Astrocyte (in vitro differentiated cells and primary cell): ENCODE measurements around the gene B4GALNT3. TPM values are rescaled to one million over a fixed set of nuclear protein-coding genes. Genes with fewer than 3 reads are reported as not detected.

Experiments used
- DNase-seq: peaks from one replicate; pipeline ENCODE4 v3.0.0-alpha.2; 2010; ENCODE audit warnings: low read depth
- FAIRE-seq: peaks from 2 replicates; lab custom pipeline; 2011; peaks lifted over from hg19 to GRCh38; lab: Jason Lieb, UNC
- H2AFZ ChIP-seq: 2 replicates; pipeline ENCODE4 v1.6.0; 2012; ENCODE audit warnings: low read depth, low read length, inconsistent platforms
- H3K27ac ChIP-seq: 2 replicates; pipeline ENCODE4 v1.5.1; 2011; ENCODE audit warnings: low read depth, low read length, inconsistent platforms
- H3K27me3 ChIP-seq: 2 replicates; pipeline ENCODE4 v1.6.0; 2011; ENCODE audit warnings: low read length, inconsistent platforms; ENCODE audit not compliant: insufficient read depth
- H3K36me3 ChIP-seq: 2 replicates; pipeline ENCODE4 v1.5.1; 2011; ENCODE audit warnings: low read length, inconsistent platforms; ENCODE audit not compliant: insufficient read depth
- H3K4me1 ChIP-seq: 2 replicates; pipeline ENCODE4 v1.5.1; 2011; ENCODE audit warnings: low read length, inconsistent platforms; ENCODE audit not compliant: insufficient read depth
- H3K4me2 ChIP-seq: 2 replicates; pipeline ENCODE4 v1.6.0; 2012; ENCODE audit warnings: low read length, inconsistent platforms
- H3K4me3 ChIP-seq: 2 replicates; pipeline ENCODE4 v1.5.1; 2011; ENCODE audit warnings: low read depth, mild to moderate bottlenecking, low read length, inconsistent platforms; ENCODE audit not compliant: insufficient read depth
- H3K79me2 ChIP-seq: 2 replicates; pipeline ENCODE4 v1.6.0; 2012; ENCODE audit warnings: mild to moderate bottlenecking, low read length, inconsistent platforms; ENCODE audit not compliant: insufficient read depth
- H3K9ac ChIP-seq: 2 replicates; pipeline ENCODE4 v1.6.0; 2012; ENCODE audit warnings: mild to moderate bottlenecking, low read length, inconsistent platforms
- H3K9me3 ChIP-seq: 2 replicates; pipeline ENCODE4 v1.5.1; 2012; ENCODE audit warnings: low read depth, mild to moderate bottlenecking, low read length, inconsistent platforms; ENCODE audit not compliant: insufficient read depth
- H4K20me1 ChIP-seq: 2 replicates; pipeline ENCODE4 v1.6.0; 2012; ENCODE audit warnings: low read length, inconsistent platforms; ENCODE audit not compliant: insufficient read depth
- H3K27ac Mint-ChIP-seq: one replicate; pipeline ENCODE4 v1.8.0; 2021; ENCODE audit warnings: mild to moderate bottlenecking, mixed read lengths; ENCODE audit not compliant: unreplicated experiment
- H3K27me3 Mint-ChIP-seq: one replicate; pipeline ENCODE4 v1.8.0; 2021; ENCODE audit warnings: low read depth, mixed read lengths; ENCODE audit not compliant: unreplicated experiment
- H3K36me3 Mint-ChIP-seq: one replicate; pipeline ENCODE4 v1.8.0; 2021; ENCODE audit warnings: low read depth, mixed read lengths; ENCODE audit not compliant: unreplicated experiment
- H3K4me1 Mint-ChIP-seq: one replicate; pipeline ENCODE4 v1.8.0; 2021; ENCODE audit warnings: low read depth, mixed read lengths; ENCODE audit not compliant: unreplicated experiment
- H3K4me3 Mint-ChIP-seq: one replicate; pipeline ENCODE4 v1.8.0; 2021; ENCODE audit warnings: mild to moderate bottlenecking, moderate library complexity, mixed read lengths; ENCODE audit not compliant: unreplicated experiment
- H3K9me3 Mint-ChIP-seq: one replicate; pipeline ENCODE4 v1.8.0; 2021; ENCODE audit warnings: mild to moderate bottlenecking, mixed read lengths; ENCODE audit not compliant: unreplicated experiment
- EZH2 ChIP-seq: IDR thresholded peaks from 2 replicates; pipeline ENCODE4 v1.6.1; 2012; ENCODE audit warnings: mild to moderate bottlenecking, low read length, inconsistent platforms; ENCODE audit not compliant: insufficient read depth
- total RNA-seq: library from RNA; stranded (reverse); gene quantifications from 2 replicates; pipeline ENCODE4 v1.2.1, GENCODE V29; 2021
- TF ChIP-seq, protein P1 (sequence below): IDR thresholded peaks from 2 replicates; pipeline ENCODE4 v1.5.1; 2011; ENCODE audit warnings: low read depth, mild to moderate bottlenecking, inconsistent platforms, low read length, moderate library complexity; ENCODE audit not compliant: insufficient read depth

B4GALNT3 gene
- total RNA-seq, 1 donor from 2014 or later, result 3.6 TPM

DNA sequence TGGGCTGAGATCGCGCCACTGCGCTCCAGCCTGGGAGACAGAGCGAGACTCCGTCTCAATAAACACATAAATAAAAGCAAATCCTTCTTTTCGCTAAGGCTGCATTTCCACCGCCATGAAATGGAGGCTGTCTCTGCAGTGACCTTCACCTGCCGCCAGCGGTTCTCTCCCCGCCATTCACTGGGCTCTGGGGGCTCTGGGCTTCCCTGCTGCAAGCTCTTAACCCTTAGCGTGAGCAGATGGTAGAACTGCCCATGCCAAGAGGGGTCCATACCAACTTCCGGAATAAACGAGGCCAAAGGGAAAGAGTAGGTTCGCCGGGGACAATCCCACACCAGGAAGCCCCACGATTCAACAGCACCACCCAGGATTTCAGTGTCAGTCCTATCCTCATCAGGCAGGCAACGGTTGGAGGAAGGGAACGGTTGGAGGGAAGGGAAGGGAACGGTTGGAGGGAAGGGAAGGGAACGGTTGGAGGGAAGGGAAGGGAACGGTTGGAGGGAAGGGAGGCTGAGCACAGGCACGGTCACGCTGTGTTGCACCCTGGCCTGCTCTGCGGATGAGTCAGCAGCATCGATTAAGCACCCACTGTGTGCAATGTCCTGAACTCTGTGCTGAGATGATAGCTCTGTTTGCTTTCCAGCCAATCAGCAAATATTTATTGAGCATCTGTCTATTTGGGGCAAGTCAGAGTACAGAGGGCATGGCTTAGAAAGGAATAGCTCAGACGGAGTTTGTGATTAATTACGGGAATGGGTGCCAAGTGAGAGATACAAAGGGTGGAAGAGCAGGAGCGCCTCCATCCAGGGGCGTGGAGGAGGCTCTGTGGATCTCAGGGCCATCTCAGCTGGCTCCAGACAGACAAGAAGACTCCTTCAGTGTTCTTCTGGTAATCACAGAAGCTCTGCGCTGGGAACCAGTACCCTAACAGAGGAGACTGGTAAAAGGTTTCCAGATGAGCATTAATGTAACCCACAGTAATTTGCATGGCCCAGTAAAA, 125.6 kb downstream of the B4GALNT3 start:
- Mint-ChIP-seq H3K4me1 (no peaks in the 10 kb centered on the region), H3K4me3 (no peak overlapping the region), H3K36me3 (no peaks in the 10 kb centered on the region), H3K9me3 (peaks cover 8% of the 10 kb centered on the region), H3K27me3 (peaks cover 24% of the 10 kb centered on the region), H3K27ac (no peak overlapping the region)
- Histone ChIP-seq H3K9ac (no peak overlapping the region), H3K36me3 (no peaks in the 10 kb centered on the region), H3K4me3 (no peak overlapping the region), H3K27me3 (peaks cover 2% of the 10 kb centered on the region), H3K4me2 (no peak overlapping the region), H3K4me1 (no peaks in the 10 kb centered on the region), H3K79me2 (no peaks in the 10 kb centered on the region), H3K9me3 (no peaks in the 10 kb centered on the region), H4K20me1 (no peaks in the 10 kb centered on the region), H3K27ac (no peak overlapping the region), H2AFZ (no peak overlapping the region)
- FAIRE-seq (no peak), DNase-seq (no peak)
- TF ChIP-seq EZH2, result no peak
- TF ChIP-seq, protein P1, sequence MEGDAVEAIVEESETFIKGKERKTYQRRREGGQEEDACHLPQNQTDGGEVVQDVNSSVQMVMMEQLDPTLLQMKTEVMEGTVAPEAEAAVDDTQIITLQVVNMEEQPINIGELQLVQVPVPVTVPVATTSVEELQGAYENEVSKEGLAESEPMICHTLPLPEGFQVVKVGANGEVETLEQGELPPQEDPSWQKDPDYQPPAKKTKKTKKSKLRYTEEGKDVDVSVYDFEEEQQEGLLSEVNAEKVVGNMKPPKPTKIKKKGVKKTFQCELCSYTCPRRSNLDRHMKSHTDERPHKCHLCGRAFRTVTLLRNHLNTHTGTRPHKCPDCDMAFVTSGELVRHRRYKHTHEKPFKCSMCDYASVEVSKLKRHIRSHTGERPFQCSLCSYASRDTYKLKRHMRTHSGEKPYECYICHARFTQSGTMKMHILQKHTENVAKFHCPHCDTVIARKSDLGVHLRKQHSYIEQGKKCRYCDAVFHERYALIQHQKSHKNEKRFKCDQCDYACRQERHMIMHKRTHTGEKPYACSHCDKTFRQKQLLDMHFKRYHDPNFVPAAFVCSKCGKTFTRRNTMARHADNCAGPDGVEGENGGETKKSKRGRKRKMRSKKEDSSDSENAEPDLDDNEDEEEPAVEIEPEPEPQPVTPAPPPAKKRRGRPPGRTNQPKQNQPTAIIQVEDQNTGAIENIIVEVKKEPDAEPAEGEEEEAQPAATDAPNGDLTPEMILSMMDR, result no peak

DNA sequence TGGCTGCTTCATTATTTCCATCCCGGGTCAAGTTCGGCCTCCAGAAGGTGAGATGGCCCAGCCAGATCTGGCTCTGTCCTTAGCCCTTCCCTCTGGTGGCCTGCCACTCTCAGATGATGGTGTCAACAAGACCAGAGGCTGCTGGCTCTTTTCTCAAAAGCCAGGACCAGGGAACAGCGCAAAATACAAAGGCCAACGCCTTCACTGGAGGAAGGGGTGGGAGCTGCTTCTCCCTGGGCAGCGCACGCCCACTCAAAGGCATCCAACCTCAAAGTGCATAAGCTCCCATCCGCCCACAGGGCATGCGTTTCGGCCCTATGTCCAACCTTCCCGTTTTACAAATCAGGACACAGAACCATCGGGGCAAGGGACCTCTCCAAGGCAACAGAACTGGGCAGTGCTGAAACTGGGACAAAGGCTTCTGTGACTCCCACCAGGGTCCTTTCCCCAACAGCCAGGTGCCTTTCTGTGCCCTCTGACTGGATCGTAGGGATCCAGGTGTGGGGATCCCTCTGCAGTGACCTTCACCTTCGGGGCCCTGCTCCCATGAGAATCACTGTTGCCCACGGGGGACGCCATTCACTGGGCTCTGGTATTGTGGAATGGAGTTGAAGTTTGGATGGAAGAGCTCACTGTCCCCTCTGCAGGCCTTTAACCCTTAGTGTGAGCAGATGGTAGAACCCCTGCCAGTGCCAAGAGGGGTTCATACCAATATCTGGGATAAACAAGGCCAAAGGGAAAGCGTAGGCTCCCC, 126.8 kb downstream of the B4GALNT3 start:
- Mint-ChIP-seq H3K4me1 (no peaks in the 10 kb centered on the region), H3K27ac (no peak overlapping the region), H3K36me3 (no peaks in the 10 kb centered on the region), H3K4me3 (no peak overlapping the region), H3K9me3 (peaks cover 8% of the 10 kb centered on the region), H3K27me3 (peaks cover 24% of the 10 kb centered on the region)
- Histone ChIP-seq H2AFZ (no peak overlapping the region), H3K27ac (no peak overlapping the region), H3K79me2 (no peaks in the 10 kb centered on the region), H3K4me2 (no peak overlapping the region), H3K36me3 (no peaks in the 10 kb centered on the region), H3K4me1 (no peaks in the 10 kb centered on the region), H3K9ac (no peak overlapping the region), H4K20me1 (no peaks in the 10 kb centered on the region), H3K27me3 (peaks cover 2% of the 10 kb centered on the region), H3K4me3 (no peak overlapping the region), H3K9me3 (no peaks in the 10 kb centered on the region)
- TF ChIP-seq, protein P1, result no peak
- TF ChIP-seq EZH2, result no peak
- no peak for FAIRE-seq
- DNase-seq, result no peak
